Right cardiac atrium (tissue), 5 donors: ENCODE data around the gene MEGF9. TPM values are rescaled to one million over a fixed set of nuclear protein-coding genes. Genes with fewer than 3 reads are reported as not detected.

ENCODE experiments used
- ATAC-seq, 2 donors: fragments of 200-7000 bp; cut with Tn5 transposase; one replicate each; pipeline versions ENCODE4 v1.8.0 to v1.9.1; 2020; ENCODE audit warnings: moderate library complexity in 2 of 2, mild to moderate bottlenecking in 1 of 2
- DNase-seq, 3 donors: peaks; one replicate each; pipeline ENCODE4 v3.0.0-alpha.2; 2020
- H3K27ac ChIP-seq: one replicate; pipeline ENCODE4 v1.5.1; 2013; ENCODE audit warnings: mild to moderate bottlenecking, low read length, control low read depth, moderate library complexity
- H3K27me3 ChIP-seq: one replicate; pipeline ENCODE4 v1.6.1; 2013; ENCODE audit not compliant: control insufficient read depth, insufficient read depth
- H3K4me1 ChIP-seq: one replicate; pipeline ENCODE4 v1.6.1; 2013; ENCODE audit warnings: low read length; ENCODE audit not compliant: control insufficient read depth, insufficient read depth
- H3K4me3 ChIP-seq: one replicate; pipeline ENCODE4 v1.5.1; 2013; ENCODE audit warnings: low read length, control low read depth
- H3K9me3 ChIP-seq: one replicate; pipeline ENCODE4 v1.6.1; 2013; ENCODE audit warnings: low read length; ENCODE audit not compliant: control insufficient read depth
- WGBS: extraction: QIAGEN DNeasy Blood & Tissue Kit; methylation state at CpG from one replicate; pipeline ENCODE4 v1.1.7; 2013; 5-methylcytosine and 5-hydroxymethylcytosine counted together
- intact Hi-C, 4 donors: fragments of 100-400 bp; cut with DNase I; formaldehyde crosslinking; loops; one replicate each; pipeline versions ENCODE4 v1.11.0 to v1.14.0; 2022 to 2023
- polyA plus RNA-seq: library from polyadenylated mRNA; stranded (reverse); fragments of 200-250 nt; gene quantifications from one replicate; pipeline ENCODE4 v1.2.3, GENCODE V29; 2013
- total RNA-seq, 4 donors: library from RNA; stranded (reverse); fragmentation: NEBNext Ultra II Directional; extraction: Animal tissue kit (Norgen Biotek cat#: 25700); gene quantifications; one replicate each; pipeline ENCODE4 v1.2.1, GENCODE V29; 2021
- donor health status: healthy with polysubstance abuse.
- donor health status: DM: no; HTN: yes; CAD: no.
- donor health status: DM: no; HTN: no; CAD: no.
- donor health status: DM: no; HTN: yes; CAD: no; lungs with severe emphysema.
- donor health status: DM: yes; HTN: yes; CAD: no.

The MEGF9 gene
- total and polyA plus RNA-seq, 5 donors = 6.2 to 15.1 (median 12.8) TPM

DNA sequence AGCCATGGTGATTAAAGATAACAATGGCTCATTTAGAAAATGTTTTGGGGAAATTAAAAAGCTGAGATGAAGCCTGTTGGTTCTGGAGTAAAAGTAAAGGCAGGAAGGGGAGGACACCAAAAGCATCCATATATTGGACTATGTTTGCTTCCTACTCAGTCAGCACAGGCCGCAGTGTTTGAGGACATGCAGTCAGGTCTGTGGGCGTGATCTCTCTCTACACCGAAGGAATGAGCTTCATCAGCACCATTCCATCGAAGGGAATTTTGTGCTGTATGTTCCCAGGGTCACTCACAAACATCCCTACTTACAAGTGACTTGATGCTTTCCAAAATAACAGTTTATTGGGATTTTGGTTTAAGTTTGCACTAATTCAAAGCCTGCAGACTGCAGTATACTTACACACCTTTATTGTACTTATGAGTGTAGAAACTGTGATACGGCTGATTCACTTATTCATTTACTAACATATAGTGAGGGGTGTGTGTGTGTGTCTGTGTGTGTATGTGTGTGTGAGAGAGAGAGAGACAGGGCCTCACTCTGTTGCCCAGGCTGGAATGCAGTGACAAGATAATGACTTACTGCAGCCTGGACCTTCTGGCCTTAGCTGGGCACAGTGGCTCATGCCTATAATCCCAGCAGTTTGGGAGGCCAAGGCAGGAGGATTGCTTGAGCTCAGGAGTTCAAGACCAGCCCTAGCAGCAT, 120.9 kb downstream of the MEGF9 start:
- H3K27me3 ChIP-seq = no peaks in the 10 kb centered on the region
- no peak for DNase-seq
- H3K9me3 ChIP-seq = no peaks in the 10 kb centered on the region
- intact Hi-C loops = no loop called here
- WGBS = 72% methylated on average over 5 of the region's 5 CpGs
- ATAC-seq = no peak
- no peak overlapping the region for H3K4me3 ChIP-seq
- H3K4me1 ChIP-seq = no peaks in the 10 kb centered on the region
- no peak overlapping the region for H3K27ac ChIP-seq

DNA sequence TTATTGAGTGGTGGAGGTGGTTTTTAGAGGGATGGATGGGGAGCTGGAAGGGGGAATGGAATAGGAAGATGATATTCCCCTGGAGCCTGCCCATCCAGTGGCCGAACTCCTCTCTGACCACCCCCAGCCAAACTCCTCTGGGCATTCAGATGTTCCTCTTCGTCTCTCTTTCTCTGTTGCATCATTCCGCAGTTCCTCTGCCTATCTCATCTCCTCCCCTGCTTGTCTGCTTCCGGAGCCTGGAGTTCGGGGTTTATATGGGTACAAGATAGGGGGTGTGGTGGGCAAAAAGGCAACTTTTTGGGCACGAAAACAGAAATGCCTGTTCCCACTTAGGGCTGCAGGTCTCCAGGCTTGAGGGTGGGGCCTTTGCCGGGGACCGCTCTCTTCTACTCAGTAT, 122.1 kb downstream of the MEGF9 start:
- DNase-seq = no peak
- intact Hi-C loops = no loop called here
- Histone ChIP-seq H3K4me1 (no peaks in the 10 kb centered on the region), H3K27ac (no peak overlapping the region), H3K4me3 (no peak overlapping the region), H3K9me3 (no peaks in the 10 kb centered on the region), H3K27me3 (no peaks in the 10 kb centered on the region)
- no peak for ATAC-seq
- 90% methylated on average over 8 of the region's 8 CpGs for WGBS

DNA sequence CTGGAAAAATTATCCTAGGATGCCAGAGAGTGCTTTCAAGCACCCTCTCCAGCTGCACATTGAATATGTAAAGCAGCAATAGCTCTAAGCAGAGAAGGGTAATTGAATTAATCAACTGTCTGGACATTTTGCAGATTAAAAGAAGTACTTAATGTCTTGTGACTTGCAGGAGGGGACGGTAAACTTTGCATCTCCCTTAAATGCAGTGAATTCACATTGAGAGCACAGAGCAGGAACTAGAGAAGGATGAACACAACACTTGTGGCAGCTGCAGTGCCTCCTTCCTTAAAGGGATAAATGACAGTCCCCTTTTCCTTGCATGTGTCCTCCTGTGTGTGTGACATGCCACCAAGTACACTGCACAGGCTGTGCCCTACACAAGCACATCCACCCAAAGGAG, 126.9 kb downstream of the MEGF9 start:
- H3K27ac ChIP-seq = no peak overlapping the region
- DNase-seq (no peak), ATAC-seq (no peak)
- no peaks in the 10 kb centered on the region for H3K27me3 ChIP-seq
- H3K4me1 ChIP-seq = no peaks in the 10 kb centered on the region
- H3K4me3 ChIP-seq = no peak overlapping the region
- intact Hi-C loops = no loop called here
- no peaks in the 10 kb centered on the region for H3K9me3 ChIP-seq
- 24% methylated on average over 1 of the region's 1 CpG for WGBS

DNA sequence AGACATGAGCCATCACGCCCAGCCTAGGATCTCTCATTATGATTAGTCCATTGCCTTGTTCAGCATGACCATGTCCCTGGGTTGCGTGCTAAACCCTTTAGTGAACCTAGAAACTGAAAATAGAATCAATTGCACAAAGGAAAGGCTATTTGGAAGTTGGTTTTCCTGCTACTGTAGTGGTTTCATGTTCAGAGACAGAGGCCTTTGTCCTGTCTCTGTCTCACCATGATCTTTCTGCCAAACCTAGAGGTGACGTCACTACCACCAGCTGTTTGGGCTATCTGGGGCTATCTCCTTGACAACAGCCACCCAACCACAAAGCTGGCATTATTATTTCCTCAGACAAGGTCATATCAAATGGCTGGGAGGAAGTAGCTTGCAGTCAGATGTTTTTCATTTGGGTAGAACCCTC, 130.3 kb downstream of the MEGF9 start:
- 53% methylated on average over 3 of the region's 3 CpGs for WGBS
- peaks cover 4% of the 10 kb centered on the region for H3K4me1 ChIP-seq
- ATAC-seq (peak; percentile 4 to 41), DNase-seq (peak in 1 of 3 donors; percentile 27)
- intact Hi-C loops = no loop called here
- H3K4me3 ChIP-seq = no peak overlapping the region
- no peaks in the 10 kb centered on the region for H3K9me3 ChIP-seq
- H3K27me3 ChIP-seq = no peaks in the 10 kb centered on the region
- peak overlapping the region; percentile 7 for H3K27ac ChIP-seq

DNA sequence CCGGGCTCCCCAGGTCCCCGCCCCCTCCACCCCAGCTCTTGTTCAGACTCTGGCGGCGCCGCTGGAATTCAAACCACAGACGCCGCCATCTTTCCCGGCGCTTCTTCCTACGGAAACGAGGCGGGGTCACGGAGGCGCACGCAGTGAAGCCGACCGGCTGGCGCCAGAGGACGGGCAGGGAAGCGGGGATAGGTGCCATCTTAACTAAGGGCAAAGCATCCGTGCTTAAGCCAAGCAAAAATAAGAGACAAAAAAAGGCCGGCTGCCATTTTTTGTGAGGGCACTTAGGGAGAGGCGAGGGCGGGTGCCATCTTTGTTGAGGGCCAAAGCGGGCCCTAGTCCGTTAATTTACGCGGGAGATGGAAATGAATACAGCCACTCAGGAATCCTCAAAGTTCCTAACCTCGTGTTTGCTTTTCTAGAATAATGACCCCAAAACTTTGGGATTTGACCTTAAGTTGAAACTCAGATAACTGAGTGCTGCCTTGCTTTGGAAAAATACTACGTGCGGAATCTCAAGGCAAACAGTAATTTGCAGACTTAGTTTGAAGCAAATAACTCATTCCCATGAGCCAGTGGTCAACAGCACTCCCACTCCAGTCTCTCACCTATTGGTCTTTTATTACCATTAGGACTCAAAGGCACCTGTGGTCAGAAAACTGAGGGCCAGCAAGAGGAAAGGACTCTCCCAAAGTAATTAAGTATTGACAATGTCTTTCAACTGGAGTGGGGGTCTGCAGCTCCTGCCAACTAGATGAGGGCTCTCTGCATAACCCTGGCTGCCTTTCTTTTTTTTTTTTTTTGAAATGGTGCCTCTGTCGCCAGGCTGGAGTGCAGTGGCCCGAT, 134.0 kb downstream of the MEGF9 start, which contains the start of gene CDK5RAP2:
Gene CDK5RAP2 (minus strand): TSS at position 117 of the 846 bp plus-strand sequence. CDS start 189 bp downstream, outside the sequence.
- intact Hi-C loops = no loop called here

DNA sequence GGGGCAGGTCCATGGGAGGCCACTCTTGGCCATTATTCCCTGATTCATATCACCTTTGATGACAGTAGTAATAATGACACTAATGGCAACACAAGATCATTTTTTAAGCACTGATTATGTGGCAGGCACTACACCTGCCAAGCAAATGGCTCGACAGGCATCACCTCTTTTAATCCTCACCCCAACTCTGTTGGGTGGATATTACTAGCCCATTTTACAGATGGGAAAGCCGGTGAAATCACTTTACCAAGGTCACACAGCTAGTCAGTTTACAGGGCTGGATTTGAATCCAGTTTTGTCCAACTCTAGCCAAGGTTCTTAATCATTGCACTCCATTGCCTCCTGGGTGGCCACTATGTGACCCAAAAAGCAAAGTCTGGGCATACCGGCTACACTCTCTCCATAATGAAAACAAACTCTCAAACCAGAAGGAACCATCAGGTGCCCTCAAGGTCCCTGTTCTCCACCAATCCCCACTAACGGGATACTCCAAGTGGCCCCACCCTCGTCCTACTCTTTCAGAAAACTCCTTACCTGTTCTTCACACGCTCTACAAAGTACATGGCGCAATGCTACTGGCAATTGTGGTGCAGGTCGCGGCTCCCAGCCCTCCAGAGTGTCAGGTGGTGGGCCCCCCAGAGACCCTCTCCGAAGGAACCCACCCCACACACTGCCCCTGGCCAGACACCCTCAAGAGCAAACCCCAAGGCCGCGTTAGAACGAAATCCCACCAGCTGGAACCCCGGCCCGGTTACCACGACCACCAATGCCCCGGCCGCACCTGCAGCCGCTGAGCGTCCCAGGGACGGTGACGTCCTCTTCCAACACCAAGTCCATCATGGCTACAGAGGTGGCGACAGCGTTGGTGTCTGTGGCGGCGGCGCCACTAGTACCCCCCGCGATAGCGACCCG, 134.9 kb downstream of the MEGF9 start:
- intact Hi-C loops = no loop called here
- 7% methylated on average over 31 of the region's 31 CpGs for WGBS
- H3K27me3 ChIP-seq = no peaks in the 10 kb centered on the region
- peaks cover 6% of the 10 kb centered on the region for H3K4me1 ChIP-seq
- H3K4me3 ChIP-seq = peak overlapping the region; percentile 98
- DNase-seq (no peak), ATAC-seq (peak in 1 of 2 donors; percentile 38)
- peak overlapping the region; percentile 60 for H3K27ac ChIP-seq
- H3K9me3 ChIP-seq = no peaks in the 10 kb centered on the region

More for the DNA sequence above, 134.0 kb downstream of the MEGF9 start, which contains the start of gene CDK5RAP2:
- Histone ChIP-seq H3K27me3 (no peaks in the 10 kb centered on the region), H3K4me1 (peaks cover 6% of the 10 kb centered on the region), H3K4me3 (peak within 1 kb of the TSS; percentile 98), H3K27ac (peak within 1 kb of the TSS; percentile 63), H3K9me3 (no peaks in the 10 kb centered on the region)
- DNase-seq = peak; percentile 95 to 98 (median 97)
- peak; percentile 98 for ATAC-seq
- 11% methylated on average over 33 of the region's 33 CpGs for WGBS

DNA sequence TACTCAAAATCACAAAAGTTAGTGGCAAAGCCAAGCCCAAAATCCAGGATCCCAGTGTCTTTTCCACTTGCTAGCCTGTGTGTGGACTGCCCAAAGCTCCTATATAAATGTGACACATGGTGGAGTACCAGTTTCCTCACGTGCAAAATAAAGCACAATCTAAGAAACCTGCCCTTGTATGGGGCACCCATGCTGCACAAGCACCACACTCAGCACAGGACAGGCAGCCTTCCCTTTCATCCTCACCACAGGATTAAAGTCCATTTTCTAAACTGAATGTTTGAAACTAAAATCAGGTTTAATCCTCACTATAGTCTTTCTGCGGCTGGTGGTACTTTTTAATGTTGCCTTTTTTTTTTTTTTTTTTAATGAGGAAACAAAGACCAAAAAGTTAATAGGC, 139.8 kb downstream of the MEGF9 start:
- ATAC-seq (no peak), DNase-seq (no peak)
- Histone ChIP-seq H3K4me1 (peaks cover 12% of the 10 kb centered on the region), H3K4me3 (no peak overlapping the region), H3K9me3 (no peaks in the 10 kb centered on the region), H3K27ac (no peak overlapping the region), H3K27me3 (no peaks in the 10 kb centered on the region)
- intact Hi-C loops = no loop called here
- 82% methylated on average over 2 of the region's 2 CpGs for WGBS

DNA sequence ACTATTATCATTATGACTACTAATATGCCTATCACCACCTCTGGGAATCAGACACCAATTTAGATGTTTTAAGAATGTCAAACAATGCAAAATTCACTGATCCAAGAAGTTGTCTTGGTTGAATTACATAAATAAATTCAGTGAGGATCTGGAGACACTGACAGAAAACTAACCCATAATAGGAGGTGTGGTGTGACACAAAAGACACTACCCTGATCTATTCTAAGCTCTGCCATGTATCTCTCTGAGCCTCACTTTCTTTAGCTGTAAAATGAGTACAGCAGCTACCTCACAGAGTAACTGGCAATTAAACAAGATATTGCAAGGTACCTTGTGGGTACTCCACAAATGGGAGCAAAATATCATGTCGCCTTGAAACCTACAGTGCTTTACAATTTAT, 141.8 kb downstream of the MEGF9 start:
- Histone ChIP-seq H3K27me3 (no peaks in the 10 kb centered on the region), H3K9me3 (no peaks in the 10 kb centered on the region), H3K27ac (no peak overlapping the region), H3K4me3 (no peak overlapping the region), H3K4me1 (peaks cover 7% of the 10 kb centered on the region)
- DNase-seq (no peak), ATAC-seq (no peak)
- intact Hi-C loops = no loop called here
- 99% methylated on average over 1 of the region's 1 CpG for WGBS

DNA sequence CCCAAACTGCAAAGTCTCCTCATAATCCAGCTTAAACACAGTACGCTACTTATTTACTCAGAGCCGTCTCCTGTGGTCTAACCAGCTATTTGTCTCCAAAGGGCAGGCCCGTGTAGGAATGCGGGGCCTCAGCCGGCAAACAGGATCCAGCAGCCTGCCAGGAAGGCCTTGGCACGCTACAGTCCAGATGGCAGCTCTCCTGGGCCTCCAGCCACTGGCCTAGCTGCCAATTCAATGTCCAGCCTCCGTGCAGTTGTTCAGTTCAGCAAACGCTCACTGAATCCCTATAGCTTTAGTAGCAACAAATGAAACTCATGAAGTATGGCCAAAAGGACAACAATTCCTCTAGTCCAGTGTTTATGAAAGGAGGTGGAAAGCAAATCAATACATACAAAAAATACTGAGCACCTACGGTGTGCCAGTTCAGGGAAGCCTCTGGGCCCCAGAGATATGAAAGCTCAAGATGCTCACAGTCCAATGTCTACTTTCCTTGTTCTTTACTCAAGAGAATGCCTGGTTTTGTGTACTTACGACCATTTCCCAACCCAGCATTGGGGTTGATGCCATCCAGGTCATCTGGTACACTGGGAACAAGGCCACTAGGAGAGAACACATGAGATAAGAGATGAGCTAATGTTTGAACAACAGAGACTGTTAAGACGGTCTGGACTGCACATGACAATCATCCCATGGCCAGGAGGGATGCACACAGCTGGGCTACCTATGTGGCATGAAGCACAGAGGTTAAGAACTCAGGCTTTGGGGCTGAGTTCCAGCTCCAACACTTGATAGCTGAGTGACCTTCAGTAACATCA, 142.6 kb downstream of the MEGF9 start:
- peaks cover 7% of the 10 kb centered on the region for H3K4me1 ChIP-seq
- intact Hi-C loops = no loop called here
- DNase-seq (peak; percentile 55 to 84 (median 78)), ATAC-seq (peak; percentile 84 to 91)
- no peak overlapping the region for H3K4me3 ChIP-seq
- 51% methylated on average over 11 of the region's 11 CpGs for WGBS
- no peaks in the 10 kb centered on the region for H3K9me3 ChIP-seq
- H3K27ac ChIP-seq = peak overlapping the region; percentile 55
- H3K27me3 ChIP-seq = no peaks in the 10 kb centered on the region

DNA sequence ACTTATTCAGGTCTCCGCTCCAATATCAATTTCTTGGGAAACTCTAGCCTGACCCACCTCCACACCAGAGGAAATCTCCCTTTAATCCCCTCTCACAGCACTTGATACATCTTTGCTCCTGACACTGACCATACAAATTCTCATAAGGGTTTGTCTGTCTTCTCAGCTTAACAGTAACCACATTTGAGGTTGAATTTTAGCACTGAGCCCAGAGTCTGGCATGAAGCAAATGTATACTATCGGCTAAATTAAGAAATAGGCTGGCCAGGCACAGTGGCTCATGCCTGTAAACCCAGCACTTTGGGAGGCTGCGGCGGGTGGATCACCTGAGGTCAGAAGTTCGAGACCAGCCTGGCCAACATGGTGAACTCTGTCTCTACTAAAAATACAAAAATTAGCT, 144.0 kb downstream of the MEGF9 start:
- Histone ChIP-seq H3K27me3 (no peaks in the 10 kb centered on the region), H3K9me3 (no peaks in the 10 kb centered on the region), H3K27ac (no peak overlapping the region), H3K4me3 (no peak overlapping the region), H3K4me1 (peaks cover 7% of the 10 kb centered on the region)
- no peak for ATAC-seq
- intact Hi-C loops = no loop called here
- DNase-seq = no peak
- WGBS = 95% methylated on average over 5 of the region's 5 CpGs
